ENCODE data around the gene EIF5A. TPM values are rescaled to one million over a fixed set of nuclear protein-coding genes. Genes with fewer than 3 reads are reported as not detected.

Gene EIF5A
- total and polyA plus RNA-seq, 9 of the 15 experiments (the other 6 are each of a cell fraction or from before 2014, with no cell fraction given) = 22.9 to 1,163 (median 772) TPM

- TF ChIP-seq ZNF318 (IDR thresholded peaks at IDR 0.05; ENCODE audit: borderline replicate concordance in 1 of 2, low read depth in 1 of 2) (no peak), ZNF79 (CRISPR knock-in tag; IDR thresholded peaks at IDR 0.05; ENCODE audit: low read depth) (no peak), ZNF586 (CRISPR knock-in tag; conservative IDR thresholded peaks at IDR 0.05) (no peak), ZNF282 (CRISPR knock-in tag; IDR thresholded peaks at IDR 0.05) (no peak), JUNB (CRISPR knock-in tag; conservative IDR thresholded peaks at IDR 0.05) (no peak), CBX3 (IDR thresholded peaks at IDR 0.05; ENCODE audit: borderline replicate concordance in 1 of 2, low read length in 2 of 2) (no peak), U2AF2 (optimal IDR thresholded peaks at IDR 0.05; ENCODE audit: low read depth, low read length) (no peak), KLF16 (IDR thresholded peaks at IDR 0.05) (no peak), NR2C1 (IDR thresholded peaks at IDR 0.05) (0 out of 2 replicates have a peak, but pooled peaks have one; percentile 23), NR2C1 (tag; IDR thresholded peaks at IDR 0.05) (no peak), STAG1 (CRISPR knock-in tag; IDR thresholded peaks at IDR 0.05; ENCODE audit: borderline replicate concordance) (no peak), ZNF76 (CRISPR knock-in tag; IDR thresholded peaks at IDR 0.05; ENCODE audit: borderline replicate concordance) (no peak), PTTG1 (tag; IDR thresholded peaks at IDR 0.05; ENCODE audit: low read depth) (no peak)
- TF ChIP-seq, protein P1, sequence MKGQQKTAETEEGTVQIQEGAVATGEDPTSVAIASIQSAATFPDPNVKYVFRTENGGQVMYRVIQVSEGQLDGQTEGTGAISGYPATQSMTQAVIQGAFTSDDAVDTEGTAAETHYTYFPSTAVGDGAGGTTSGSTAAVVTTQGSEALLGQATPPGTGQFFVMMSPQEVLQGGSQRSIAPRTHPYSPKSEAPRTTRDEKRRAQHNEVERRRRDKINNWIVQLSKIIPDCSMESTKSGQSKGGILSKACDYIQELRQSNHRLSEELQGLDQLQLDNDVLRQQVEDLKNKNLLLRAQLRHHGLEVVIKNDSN (CRISPR knock-in tag; IDR thresholded peaks at IDR 0.05) = 0 out of 2 replicates have a peak, but pooled peaks have one; percentile 16
- TF ChIP-seq, protein P2, sequence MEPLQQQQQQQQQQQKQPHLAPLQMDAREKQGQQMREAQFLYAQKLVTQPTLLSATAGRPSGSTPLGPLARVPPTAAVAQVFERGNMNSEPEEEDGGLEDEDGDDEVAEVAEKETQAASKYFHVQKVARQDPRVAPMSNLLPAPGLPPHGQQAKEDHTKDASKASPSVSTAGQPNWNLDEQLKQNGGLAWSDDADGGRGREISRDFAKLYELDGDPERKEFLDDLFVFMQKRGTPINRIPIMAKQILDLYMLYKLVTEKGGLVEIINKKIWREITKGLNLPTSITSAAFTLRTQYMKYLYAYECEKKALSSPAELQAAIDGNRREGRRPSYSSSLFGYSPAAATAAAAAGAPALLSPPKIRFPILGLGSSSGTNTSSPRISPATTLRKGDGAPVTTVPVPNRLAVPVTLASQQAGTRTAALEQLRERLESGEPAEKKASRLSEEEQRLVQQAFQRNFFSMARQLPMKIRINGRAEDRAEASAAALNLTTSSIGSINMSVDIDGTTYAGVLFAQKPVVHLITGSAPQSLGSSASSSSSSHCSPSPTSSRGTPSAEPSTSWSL (CRISPR knock-in tag; IDR thresholded peaks at IDR 0.05; ENCODE audit: borderline replicate concordance) = no peak
These were observed 22.1 kb downstream of the EIF5A start (continued) for GRCh38 chr17:7329374-7329996.
